ENCODE results near the gene MALSU1.

DNA sequence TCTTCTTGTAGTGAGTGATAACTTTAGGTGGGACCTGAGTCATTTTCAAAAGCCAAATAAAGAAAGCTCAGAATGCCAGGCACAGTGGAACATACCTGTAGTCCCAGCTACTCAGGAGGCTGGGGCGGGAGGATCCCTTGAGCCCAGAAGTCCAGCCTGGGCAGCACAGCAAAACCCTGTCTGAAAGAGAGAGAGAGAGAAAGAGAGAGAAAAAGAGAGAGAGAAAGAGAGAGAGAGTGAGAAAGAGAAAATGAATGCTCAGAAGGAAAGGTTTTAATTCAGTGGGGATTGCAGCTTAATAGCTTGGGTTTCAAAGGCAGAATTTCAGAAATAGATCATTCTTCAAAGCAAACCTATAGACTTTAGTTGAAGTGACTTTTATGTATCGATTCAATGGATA lies 26.9 kb upstream of the MALSU1 start:
- no peak for TF ChIP-seq POLR2AphosphoS5 (IDR thresholded peaks at IDR 0.05; ENCODE audit: low read depth, low read length)
- TF ChIP-seq TAF1 (IDR thresholded peaks at IDR 0.05; ENCODE audit: borderline replicate concordance, insufficient read depth, low read length), result no peak
